ENCODE measurements around the gene KRT71.

Gene KRT71

GRCh38 chr12:52495389-52495788 is 57.6 kb downstream of the KRT71 start:
- peak; percentile 18 for DNase-seq

DNA sequence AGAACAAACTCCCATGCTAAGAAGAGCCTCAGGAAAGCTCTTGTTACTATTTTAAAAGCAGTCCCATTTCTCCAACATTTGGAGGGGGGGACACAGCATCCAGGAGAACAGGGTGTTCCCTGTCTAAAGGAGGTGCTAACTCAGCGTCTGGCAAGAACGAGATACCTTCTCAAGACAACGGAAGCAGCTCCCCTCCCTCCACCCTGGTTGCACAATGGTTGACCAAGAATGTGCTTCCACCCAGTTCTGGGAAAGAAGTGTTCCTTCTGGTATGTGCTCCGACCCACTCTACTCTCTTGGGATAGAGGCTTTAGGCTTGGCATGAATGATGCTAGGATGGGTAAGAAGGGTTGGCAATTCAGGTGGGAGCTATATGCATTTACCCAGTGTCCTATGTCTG is 58.4 kb downstream of the KRT71 start:
- peak; percentile 18 for DNase-seq

- peak; percentile 17 for DNase-seq
These were observed 58.8 kb downstream of the KRT71 start for GRCh38 chr12:52494100-52494499.
